ENCODE data around the gene C1orf52. TPM values are rescaled to one million over a fixed set of nuclear protein-coding genes. Genes with fewer than 3 reads are reported as not detected.
A peak's percentile ranks its signal among the peaks of the same experiment; 100 is the strongest.

C1orf52 gene
- total and polyA plus RNA-seq, 9 of the 15 experiments (the other 6 are each of a cell fraction or from before 2014, with no cell fraction given): 17.0 to 38.5 (median 33.0) TPM

GRCh38 chr1:85279458-85280080, 20.1 kb upstream of the C1orf52 start (continued):
- TF ChIP-seq, protein P1, sequence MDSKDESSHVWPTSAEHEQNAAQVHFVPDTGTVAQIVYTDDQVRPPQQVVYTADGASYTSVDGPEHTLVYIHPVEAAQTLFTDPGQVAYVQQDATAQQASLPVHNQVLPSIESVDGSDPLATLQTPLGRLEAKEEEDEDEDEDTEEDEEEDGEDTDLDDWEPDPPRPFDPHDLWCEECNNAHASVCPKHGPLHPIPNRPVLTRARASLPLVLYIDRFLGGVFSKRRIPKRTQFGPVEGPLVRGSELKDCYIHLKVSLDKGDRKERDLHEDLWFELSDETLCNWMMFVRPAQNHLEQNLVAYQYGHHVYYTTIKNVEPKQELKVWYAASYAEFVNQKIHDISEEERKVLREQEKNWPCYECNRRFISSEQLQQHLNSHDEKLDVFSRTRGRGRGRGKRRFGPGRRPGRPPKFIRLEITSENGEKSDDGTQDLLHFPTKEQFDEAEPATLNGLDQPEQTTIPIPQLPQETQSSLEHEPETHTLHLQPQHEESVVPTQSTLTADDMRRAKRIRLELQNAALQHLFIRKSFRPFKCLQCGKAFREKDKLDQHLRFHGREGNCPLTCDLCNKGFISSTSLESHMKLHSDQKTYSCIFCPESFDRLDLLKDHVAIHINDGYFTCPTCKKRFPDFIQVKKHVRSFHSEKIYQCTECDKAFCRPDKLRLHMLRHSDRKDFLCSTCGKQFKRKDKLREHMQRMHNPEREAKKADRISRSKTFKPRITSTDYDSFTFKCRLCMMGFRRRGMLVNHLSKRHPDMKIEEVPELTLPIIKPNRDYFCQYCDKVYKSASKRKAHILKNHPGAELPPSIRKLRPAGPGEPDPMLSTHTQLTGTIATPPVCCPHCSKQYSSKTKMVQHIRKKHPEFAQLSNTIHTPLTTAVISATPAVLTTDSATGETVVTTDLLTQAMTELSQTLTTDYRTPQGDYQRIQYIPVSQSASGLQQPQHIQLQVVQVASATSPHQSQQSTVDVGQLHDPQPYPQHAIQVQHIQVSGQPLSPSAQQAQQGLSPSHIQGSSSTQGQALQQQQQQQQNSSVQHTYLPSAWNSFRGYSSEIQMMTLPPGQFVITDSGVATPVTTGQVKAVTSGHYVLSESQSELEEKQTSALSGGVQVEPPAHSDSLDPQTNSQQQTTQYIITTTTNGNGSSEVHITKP (IDR thresholded peaks at IDR 0.05; ENCODE audit: partially characterized antibody): no peak
- TF ChIP-seq SMARCA5 (IDR thresholded peaks at IDR 0.05) (no peak), USF1 (CRISPR knock-in tag; IDR thresholded peaks at IDR 0.05) (no peak), NFATC3 (IDR thresholded peaks at IDR 0.05) (no peak), ZNF717 (CRISPR knock-in tag; IDR thresholded peaks at IDR 0.05) (no peak), RHOXF2B (CRISPR knock-in tag; conservative IDR thresholded peaks at IDR 0.05) (no peak), HNRNPK (IDR thresholded peaks at IDR 0.05; ENCODE audit: low read depth, low read length, poor library complexity, severe bottlenecking) (no peak), TARDBP (IDR thresholded peaks at IDR 0.05) (0 out of 2 replicates have a peak, but pooled peaks have one; percentile 27), SPI1 (IDR thresholded peaks at IDR 0.05; ENCODE audit: borderline replicate concordance, low read depth, low read length) (no peak), FIP1L1 (IDR thresholded peaks at IDR 0.05; ENCODE audit: low read depth, low read length, poor library complexity, severe bottlenecking) (no peak), ATF1 (CRISPR knock-in tag; IDR thresholded peaks at IDR 0.05) (no peak), ATF1 (tag; IDR thresholded peaks at IDR 0.05) (peak; percentile 10; the same call in 1 of the 2 replicates), FOSL1 (tag; conservative IDR thresholded peaks at IDR 0.05) (no peak), NEUROD1 (IDR thresholded peaks at IDR 0.05; ENCODE audit: borderline replicate concordance, low read depth, low read length, partially characterized antibody) (no peak), CAMTA2 (CRISPR knock-in tag; conservative IDR thresholded peaks at IDR 0.05) (no peak), ZSCAN32 (CRISPR knock-in tag; IDR thresholded peaks at IDR 0.05) (no peak), NBN (IDR thresholded peaks at IDR 0.05; ENCODE audit: low read depth) (no peak), NCOA4 (IDR thresholded peaks at IDR 0.05; ENCODE audit: partially characterized antibody) (no peak), NFXL1 (CRISPR knock-in tag; IDR thresholded peaks at IDR 0.05) (no peak), IFI16 (CRISPR knock-in tag; IDR thresholded peaks at IDR 0.05) (0 out of 2 replicates have a peak, but pooled peaks have one; percentile 20), BMI1 (IDR thresholded peaks at IDR 0.05; ENCODE audit: low read length) (no peak), ZKSCAN1 (IDR thresholded peaks at IDR 0.05; ENCODE audit: low read depth, low read length) (no peak)
- TF ChIP-seq, protein P2, sequence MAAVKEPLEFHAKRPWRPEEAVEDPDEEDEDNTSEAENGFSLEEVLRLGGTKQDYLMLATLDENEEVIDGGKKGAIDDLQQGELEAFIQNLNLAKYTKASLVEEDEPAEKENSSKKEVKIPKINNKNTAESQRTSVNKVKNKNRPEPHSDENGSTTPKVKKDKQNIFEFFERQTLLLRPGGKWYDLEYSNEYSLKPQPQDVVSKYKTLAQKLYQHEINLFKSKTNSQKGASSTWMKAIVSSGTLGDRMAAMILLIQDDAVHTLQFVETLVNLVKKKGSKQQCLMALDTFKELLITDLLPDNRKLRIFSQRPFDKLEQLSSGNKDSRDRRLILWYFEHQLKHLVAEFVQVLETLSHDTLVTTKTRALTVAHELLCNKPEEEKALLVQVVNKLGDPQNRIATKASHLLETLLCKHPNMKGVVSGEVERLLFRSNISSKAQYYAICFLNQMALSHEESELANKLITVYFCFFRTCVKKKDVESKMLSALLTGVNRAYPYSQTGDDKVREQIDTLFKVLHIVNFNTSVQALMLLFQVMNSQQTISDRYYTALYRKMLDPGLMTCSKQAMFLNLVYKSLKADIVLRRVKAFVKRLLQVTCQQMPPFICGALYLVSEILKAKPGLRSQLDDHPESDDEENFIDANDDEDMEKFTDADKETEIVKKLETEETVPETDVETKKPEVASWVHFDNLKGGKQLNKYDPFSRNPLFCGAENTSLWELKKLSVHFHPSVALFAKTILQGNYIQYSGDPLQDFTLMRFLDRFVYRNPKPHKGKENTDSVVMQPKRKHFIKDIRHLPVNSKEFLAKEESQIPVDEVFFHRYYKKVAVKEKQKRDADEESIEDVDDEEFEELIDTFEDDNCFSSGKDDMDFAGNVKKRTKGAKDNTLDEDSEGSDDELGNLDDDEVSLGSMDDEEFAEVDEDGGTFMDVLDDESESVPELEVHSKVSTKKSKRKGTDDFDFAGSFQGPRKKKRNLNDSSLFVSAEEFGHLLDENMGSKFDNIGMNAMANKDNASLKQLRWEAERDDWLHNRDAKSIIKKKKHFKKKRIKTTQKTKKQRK (IDR thresholded peaks at IDR 0.05; ENCODE audit: borderline replicate concordance, low read depth, low read length): no peak
